Endothelial cell of umbilical vein (primary cell): ENCODE measurements around the gene EHF. TPM values are rescaled to one million over a fixed set of nuclear protein-coding genes. Genes with fewer than 3 reads are reported as not detected.

Experiments used
- BruUV-seq: library from RNA; stranded (reverse); fragments of 400-500 nt; replicated peaks from 2 replicates; lab custom pipeline; 2021; lab: Mats Ljungman, UMichigan
- CTCF ChIA-PET: fragments of 300-600, 350-600 bp; sonication (Branson Sonifier 250); formaldehyde crosslinking; loops from one replicate; lab custom pipeline; 2021; ENCODE audit warnings: antibody characterized with exemption, inconsistent platforms; lab: Charles Lee
- POLR2A ChIA-PET: fragments of 300-600, 350-600 bp; sonication (Branson Sonifier 250); formaldehyde crosslinking; loops from one replicate; lab custom pipeline; 2021; ENCODE audit warnings: antibody characterized with exemption, inconsistent platforms; lab: Charles Lee
- DNase-seq: peaks from one replicate; pipeline ENCODE4 v3.0.0-alpha.2; 2011; ENCODE audit warnings: low read depth, low spot score
- FAIRE-seq: peaks from 2 replicates; lab custom pipeline; 2011; peaks lifted over from hg19 to GRCh38; lab: Jason Lieb, UNC
- H2AFZ ChIP-seq: 2 replicates; pipeline ENCODE4 v1.6.0; 2012; ENCODE audit warnings: low read depth, low read length, control low read depth, inconsistent platforms
- H3K27ac ChIP-seq: 2 replicates; pipeline ENCODE4 v1.5.1; 2011; ENCODE audit warnings: low read depth, mild to moderate bottlenecking, control low read depth, low read length, moderate library complexity; ENCODE audit not compliant: insufficient read depth
- H3K27me3 ChIP-seq, 2 experiments: 2 replicates each; pipeline versions ENCODE4 v1.6.0 to v1.6.1; 2011; ENCODE audit warnings: low read length in 2 of 2, mixed read lengths in 1 of 2; ENCODE audit not compliant: control insufficient read depth in 2 of 2, insufficient read depth in 2 of 2
- H3K36me3 ChIP-seq, 2 experiments: 2 replicates in 1 of 2; 3 replicates in 1 of 2; pipeline ENCODE4 v1.5.1; 2011; ENCODE audit warnings: low read length in 2 of 2, mild to moderate bottlenecking in 1 of 2, moderate library complexity in 1 of 2; ENCODE audit not compliant: control insufficient read depth in 2 of 2, insufficient read depth in 2 of 2; ENCODE audit errors: extremely low read depth in 1 of 2
- H3K4me1 ChIP-seq: 3 replicates; pipeline ENCODE4 v1.5.1; 2011; ENCODE audit warnings: mild to moderate bottlenecking, low read length; ENCODE audit not compliant: control insufficient read depth, insufficient read depth; ENCODE audit errors: extremely low read depth
- H3K4me2 ChIP-seq: 2 replicates; pipeline ENCODE4 v1.6.1; 2011; ENCODE audit warnings: low read length, control low read depth, mixed read lengths; ENCODE audit not compliant: insufficient read depth
- H3K4me3 ChIP-seq, 3 experiments: fragments of 200-600 bp in 1 of 3; sonication (generic), shearing (Covaris generic) in 1 of 3; replicated peaks in 1 of 3; 2 replicates each; pipeline ENCODE4 v1.5.1; 2011 to 2016; ENCODE audit warnings: control low read depth in 3 of 3, low read length in 3 of 3, mild to moderate bottlenecking in 2 of 3, inconsistent platforms in 1 of 3, low read depth in 1 of 3, moderate library complexity in 1 of 3; ENCODE audit not compliant: insufficient read depth in 1 of 3
- H3K79me2 ChIP-seq: 2 replicates; pipeline ENCODE4 v1.6.0; 2012; ENCODE audit warnings: low read length, inconsistent platforms; ENCODE audit not compliant: control insufficient read depth, insufficient read depth
- H3K9ac ChIP-seq: replicated peaks from 2 replicates; pipeline ENCODE3; 2011; ENCODE audit warnings: low read length, control low read depth; ENCODE audit not compliant: insufficient read depth; ENCODE audit errors: extremely low read depth
- H3K9me1 ChIP-seq: replicated peaks from 3 replicates; pipeline ENCODE4 v1.6.0; 2011; ENCODE audit warnings: mild to moderate bottlenecking, low read length; ENCODE audit not compliant: control insufficient read depth, insufficient read depth; ENCODE audit errors: extremely low read depth
- H3K9me3 ChIP-seq: replicated peaks from 2 replicates; pipeline ENCODE4 v1.5.1; 2012; ENCODE audit warnings: low read length, inconsistent platforms; ENCODE audit not compliant: control insufficient read depth, insufficient read depth
- H4K20me1 ChIP-seq: replicated peaks from 2 replicates; pipeline ENCODE3; 2011; ENCODE audit warnings: mild to moderate bottlenecking, low read length; ENCODE audit not compliant: control insufficient read depth, insufficient read depth; ENCODE audit errors: extremely low read depth
- CTCF ChIP-seq, 2 donors: IDR thresholded peaks; 1 replicate in 1 of 2; 2 replicates in 1 of 2; pipeline ENCODE4 v1.5.1; 2011; ENCODE audit warnings: low read length in 2 of 2, mild to moderate bottlenecking in 2 of 2, moderate library complexity in 2 of 2, control low read depth in 1 of 2, inconsistent platforms in 1 of 2, low read depth in 1 of 2; ENCODE audit not compliant: insufficient read depth in 1 of 2; ENCODE audit errors: extremely low read depth in 1 of 2
- EZH2 ChIP-seq: IDR thresholded peaks from 2 replicates; pipeline ENCODE4 v1.6.1; 2012; ENCODE audit warnings: borderline replicate concordance, low read depth, mild to moderate bottlenecking, moderate library complexity, low read length, inconsistent platforms; ENCODE audit not compliant: severe bottlenecking
- FOS ChIP-seq: IDR thresholded peaks from 2 replicates; pipeline ENCODE4 v1.6.1; 2011; ENCODE audit warnings: mild to moderate bottlenecking, low read length, moderate library complexity, borderline replicate concordance; ENCODE audit not compliant: insufficient read depth
- GATA2 ChIP-seq: IDR thresholded peaks from 2 replicates; pipeline ENCODE4 v1.7.0; 2011; ENCODE audit warnings: low read depth, mild to moderate bottlenecking, moderate library complexity, mixed read lengths, low read length; ENCODE audit not compliant: insufficient read length, insufficient read depth
- JUN ChIP-seq: IDR thresholded peaks from 2 replicates; pipeline ENCODE4 v1.6.1; 2011; ENCODE audit warnings: borderline replicate concordance, low read depth; ENCODE audit not compliant: insufficient read length, insufficient read depth
- MAX ChIP-seq: IDR thresholded peaks from 2 replicates; pipeline ENCODE4 v1.6.1; 2011; ENCODE audit not compliant: insufficient read depth, insufficient read length
- MYC ChIP-seq: IDR thresholded peaks from one replicate; pipeline ENCODE4 v1.6.1; 2011; ENCODE audit warnings: mild to moderate bottlenecking, low read depth, low read length
- POLR2A ChIP-seq: IDR thresholded peaks from 2 replicates; pipeline ENCODE4 v1.6.1; 2012; ENCODE audit warnings: low read depth, mild to moderate bottlenecking, control low read depth, low read length
- POLR2AphosphoS5 ChIP-seq: IDR thresholded peaks from 2 replicates; pipeline ENCODE4 v1.6.1; 2012; ENCODE audit warnings: low read depth, mild to moderate bottlenecking, control low read depth, low read length, moderate library complexity; ENCODE audit not compliant: insufficient read depth
- dilution Hi-C: fragments of 300-500 bp; cut with MboI; formaldehyde crosslinking; loops from one replicate; pipeline ENCODE4 v1.15.0; 2019; ENCODE audit warnings: low sequenced_read_pairs; ENCODE audit not compliant: extremely low pct_ligation_motif_present
- intact Hi-C: fragments of 100-400 bp; cut with micrococcal nuclease; formaldehyde crosslinking; loops from one replicate; pipeline ENCODE4 v1.10.0; 2022
- polyA plus RNA-seq, 4 experiments: library from polyadenylated mRNA; depleted of rRNA in 3 of 4; stranded (reverse) in 3 of 4; unstranded in 1 of 4; fragments of >200 nt; gene quantifications; 2 replicates each; pipeline versions ENCODE4 v1.2.1 to v1.2.3, GENCODE V29; 2011 to 2012; ENCODE audit warnings: missing spikeins in 1 of 4
- total RNA-seq: library from RNA; stranded (reverse); gene quantifications from 2 replicates; pipeline ENCODE4 v1.2.3, GENCODE V29; 2021

Gene EHF
- total and polyA plus RNA-seq, 2 donors (not counting 3 experiments of a cell fraction or from before 2014, with no cell fraction given): not detected

- BruUV-seq: no TSS peak
- intact Hi-C loops (no loop called here), dilution Hi-C loops (no loop called here)
- Histone ChIP-seq H3K4me3 (no peak overlapping the region), H3K4me1 (no peaks in the 10 kb centered on the region), H3K9me1 (no peaks in the 10 kb centered on the region), H3K9ac (no peak overlapping the region), H3K36me3 (no peaks in the 10 kb centered on the region), H3K9me3 (no peaks in the 10 kb centered on the region), H3K27me3 (peaks cover 0 to 3% of the 10 kb centered on the region in 2 experiments), H3K27ac (no peak overlapping the region), H3K79me2 (no peaks in the 10 kb centered on the region), H2AFZ (no peak overlapping the region), H4K20me1 (no peaks in the 10 kb centered on the region), H3K4me2 (no peak overlapping the region)
- ChIA-PET POLR2A (no interaction called here), CTCF (interaction anchor here (1.6 kb wide), 1 partner anchor 12 kb away, joined by 5 read pairs; no protein-coding TSS in a partner anchor)
- FAIRE-seq (no peak), DNase-seq (no peak)
- TF ChIP-seq CTCF (IDR thresholded peaks at IDR 0.05; ENCODE audit: extremely low read depth in 1 of 2, insufficient read depth in 1 of 2, low read depth in 1 of 2, low read length in 2 of 2): no peak
- no peak for TF ChIP-seq POLR2A
- TF ChIP-seq MYC: no peak
- TF ChIP-seq GATA2: no peak
- TF ChIP-seq FOS: no peak
- no peak for TF ChIP-seq JUN
Measured at GRCh38 chr11:34631297-34631696, 10.4 kb downstream of the EHF start.

- no peak overlapping the region for H2AFZ ChIP-seq
- H4K20me1 ChIP-seq: no peaks in the 10 kb centered on the region
- H3K27ac ChIP-seq: no peak overlapping the region
- peaks cover 0 to 3% of the 10 kb centered on the region in 2 experiments for H3K27me3 ChIP-seq
- H3K4me2 ChIP-seq: no peak overlapping the region
- intact Hi-C loops (no loop called here), dilution Hi-C loops (no loop called here)
- ChIA-PET CTCF (interaction anchor here (1.6 kb wide), 1 partner anchor 12 kb away, joined by 5 read pairs; no protein-coding TSS in a partner anchor), POLR2A (no interaction called here)
- H3K4me3 ChIP-seq: no peak overlapping the region
- no peak for TF ChIP-seq MYC
- no peak for TF ChIP-seq JUN
- no peak for TF ChIP-seq FOS
- no peak for TF ChIP-seq EZH2
- TF ChIP-seq POLR2AphosphoS5: no peak
- TF ChIP-seq GATA2: no peak
- TF ChIP-seq CTCF (IDR thresholded peaks at IDR 0.05; ENCODE audit: extremely low read depth in 1 of 2, insufficient read depth in 1 of 2, low read depth in 1 of 2, low read length in 2 of 2): no peak
- no peak for TF ChIP-seq MAX
- TF ChIP-seq POLR2A: no peak
- no TSS peak for BruUV-seq
- no peak for FAIRE-seq
- no peaks in the 10 kb centered on the region for H3K4me1 ChIP-seq
- DNase-seq: no peak
- no peak overlapping the region for H3K9ac ChIP-seq
- H3K36me3 ChIP-seq: no peaks in the 10 kb centered on the region
- no peaks in the 10 kb centered on the region for H3K79me2 ChIP-seq
- H3K9me3 ChIP-seq: no peaks in the 10 kb centered on the region
- no peaks in the 10 kb centered on the region for H3K9me1 ChIP-seq
Measured at GRCh38 chr11:34631737-34632104, 10.8 kb downstream of the EHF start.
